HG03378 (cell line): Measurements from ENCODE around the gene IL15RA.

Experiments used
- ATAC-seq: cut with Tn5 transposase; IDR thresholded peaks from one replicate; pipeline ENCODE4 v1.9.1; 2021; ENCODE audit warnings: mild to moderate bottlenecking, moderate library complexity; ENCODE audit not compliant: unreplicated experiment

The IL15RA gene, protein sequence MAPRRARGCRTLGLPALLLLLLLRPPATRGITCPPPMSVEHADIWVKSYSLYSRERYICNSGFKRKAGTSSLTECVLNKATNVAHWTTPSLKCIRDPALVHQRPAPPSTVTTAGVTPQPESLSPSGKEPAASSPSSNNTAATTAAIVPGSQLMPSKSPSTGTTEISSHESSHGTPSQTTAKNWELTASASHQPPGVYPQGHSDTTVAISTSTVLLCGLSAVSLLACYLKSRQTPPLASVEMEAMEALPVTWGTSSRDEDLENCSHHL

DNA sequence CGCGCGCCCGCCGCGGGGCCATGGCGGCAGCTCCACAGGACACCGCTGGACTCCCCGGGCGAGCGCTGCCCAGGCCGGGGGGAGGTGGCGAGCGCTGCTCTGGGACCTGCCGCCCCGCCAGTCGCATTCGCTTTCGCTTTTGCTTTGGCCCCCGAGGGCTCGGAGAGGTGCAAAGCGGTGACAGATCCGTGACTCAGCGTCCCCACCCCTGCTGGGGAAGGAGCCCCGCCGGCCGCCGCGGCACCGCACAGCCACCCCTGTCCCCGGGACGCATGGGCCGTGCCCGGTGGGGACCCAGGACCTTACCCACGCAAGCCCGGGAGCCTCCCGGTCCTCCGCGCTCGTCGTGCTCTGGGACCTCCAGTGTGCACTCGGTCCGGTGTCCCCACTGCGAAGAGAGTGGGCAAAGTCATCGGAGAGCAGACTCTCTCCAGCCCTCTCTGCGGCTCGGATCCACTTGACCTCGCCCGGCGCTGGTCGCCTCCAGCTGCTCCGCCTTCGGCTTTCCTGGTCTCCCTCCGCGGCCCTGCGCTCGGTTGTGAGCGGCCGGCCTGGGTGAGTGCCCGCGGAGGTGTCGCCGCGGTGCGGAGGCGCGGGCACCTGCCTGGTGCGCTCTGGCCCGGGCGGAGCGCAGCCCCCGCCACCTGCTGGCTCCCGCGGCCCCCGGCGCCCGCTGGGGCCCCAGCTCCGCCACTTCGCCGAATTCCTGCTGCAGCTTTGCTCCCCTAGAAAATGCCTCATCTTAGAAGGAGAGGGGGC is at the start of gene IL15RA:
Gene IL15RA, minus strand, starts transcription at position 73 of the 759 bp plus-strand sequence. Its CDS starts 51 bp downstream, at position 22.
- peak; percentile 54 for ATAC-seq

DNA sequence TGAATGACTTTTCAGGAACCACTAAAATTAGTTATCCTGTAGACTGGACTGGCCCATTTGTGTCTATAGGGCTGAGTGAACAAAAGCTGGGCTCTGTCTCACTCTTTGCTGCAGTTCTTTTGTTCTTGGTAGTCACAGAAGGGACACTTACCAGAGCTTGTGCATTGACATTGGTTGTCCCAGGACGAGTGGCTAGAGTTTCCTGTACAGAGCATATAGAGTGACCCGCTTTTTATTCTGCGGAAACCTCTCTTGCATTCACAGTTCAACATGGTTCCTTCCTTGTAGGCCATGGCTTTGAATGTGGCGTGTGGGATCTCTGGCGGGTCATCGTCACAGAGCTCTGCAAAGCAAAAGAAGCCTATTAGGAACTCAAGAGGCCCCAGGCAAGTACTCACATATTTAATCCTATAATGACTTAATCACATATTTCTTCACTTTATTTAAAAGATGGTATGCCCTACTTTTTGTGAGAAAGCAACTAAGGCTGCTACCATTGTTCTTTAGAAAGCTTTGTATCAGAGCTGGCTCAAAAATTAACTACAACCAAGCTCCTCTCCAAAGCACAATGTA is 48.4 kb upstream of the IL15RA start:
- ATAC-seq = no peak

DNA sequence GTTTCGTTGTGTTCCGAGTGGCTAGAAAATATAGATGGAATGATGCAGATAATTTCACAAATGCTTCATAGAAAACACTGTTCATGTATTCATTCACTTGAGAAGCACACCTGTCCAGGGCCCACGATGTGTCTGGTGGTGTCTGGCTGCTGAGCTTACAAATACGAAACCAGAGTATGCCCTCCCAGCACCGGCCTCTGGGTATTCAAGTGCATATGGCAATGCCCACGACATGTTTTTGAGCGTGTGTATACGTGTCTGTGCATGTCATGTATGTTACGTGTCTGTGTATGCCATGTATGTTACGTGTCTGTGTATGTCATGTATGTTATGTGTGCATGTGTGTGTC is 47.0 kb upstream of the IL15RA start:
- no peak for ATAC-seq

DNA sequence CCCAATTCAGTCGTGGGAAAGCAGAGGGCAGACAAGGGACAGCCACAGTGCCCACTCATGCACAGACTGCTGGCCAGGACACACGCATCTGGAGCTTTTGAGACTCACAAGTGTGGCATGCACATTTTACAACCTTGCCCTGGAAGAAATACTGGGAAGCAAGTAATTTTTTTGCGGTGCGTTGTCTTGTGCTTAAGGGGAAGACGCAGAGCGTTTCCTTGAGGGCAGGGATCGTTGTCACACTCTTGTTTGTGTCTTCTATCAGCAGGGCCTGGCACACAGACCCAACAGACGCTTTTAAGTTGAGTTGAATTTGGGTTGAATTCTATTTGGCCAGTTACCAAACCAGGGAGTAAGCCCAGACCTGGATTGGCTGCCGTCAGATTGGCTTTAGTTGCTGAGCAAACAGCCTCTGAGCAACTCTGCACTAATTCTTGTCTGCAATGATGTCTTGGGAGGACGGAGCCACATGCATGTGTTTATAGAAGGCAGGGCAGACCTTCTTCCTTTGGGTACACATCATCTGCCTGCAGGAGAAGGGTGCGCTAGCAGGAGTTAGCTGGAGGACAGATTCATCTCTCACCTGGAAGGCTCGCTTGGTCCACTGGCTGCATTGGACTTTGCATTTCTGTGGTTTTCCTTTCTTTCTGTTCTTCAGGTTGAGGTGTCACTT is 46.5 kb upstream of the IL15RA start:
- no peak for ATAC-seq

DNA sequence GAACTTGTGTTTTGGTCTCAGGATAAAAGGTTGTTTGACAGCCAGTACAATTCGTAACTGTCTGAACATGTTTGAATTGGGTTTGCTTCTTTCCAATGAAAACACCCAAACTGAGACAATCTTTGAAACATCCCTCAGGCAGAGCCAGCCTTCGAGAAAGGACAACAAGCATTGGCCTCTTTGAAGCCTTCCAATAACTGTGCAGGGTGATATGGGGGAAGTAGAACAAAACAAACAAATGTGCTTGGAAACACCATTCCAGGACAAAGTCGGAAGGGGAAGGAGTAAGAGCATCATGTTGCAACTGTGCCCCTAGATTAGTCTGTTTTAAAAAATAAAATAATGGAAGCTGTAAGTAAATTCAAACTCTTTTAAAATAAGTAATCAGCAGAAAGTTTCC is 45.3 kb upstream of the IL15RA start:
- no peak for ATAC-seq

DNA sequence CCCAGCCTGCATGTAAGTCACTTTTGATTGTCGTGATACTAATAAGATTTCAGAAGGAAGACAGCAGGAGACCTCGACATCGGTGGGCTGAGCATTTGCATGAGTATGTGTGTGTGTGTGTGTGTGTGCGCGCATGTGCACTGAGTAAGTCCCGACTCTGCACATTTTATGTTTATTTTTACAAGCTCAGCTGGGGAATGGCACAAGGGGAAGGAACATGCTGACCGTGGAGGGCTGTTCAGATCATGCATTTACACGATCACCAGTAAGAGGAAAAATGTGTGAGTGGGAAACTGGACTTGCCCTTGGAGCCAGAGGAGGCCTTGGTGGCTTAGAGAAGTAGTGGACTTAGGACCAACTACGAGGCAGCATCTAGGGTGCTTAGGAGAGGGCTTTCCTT is 43.5 kb upstream of the IL15RA start:
- ATAC-seq = no peak

DNA sequence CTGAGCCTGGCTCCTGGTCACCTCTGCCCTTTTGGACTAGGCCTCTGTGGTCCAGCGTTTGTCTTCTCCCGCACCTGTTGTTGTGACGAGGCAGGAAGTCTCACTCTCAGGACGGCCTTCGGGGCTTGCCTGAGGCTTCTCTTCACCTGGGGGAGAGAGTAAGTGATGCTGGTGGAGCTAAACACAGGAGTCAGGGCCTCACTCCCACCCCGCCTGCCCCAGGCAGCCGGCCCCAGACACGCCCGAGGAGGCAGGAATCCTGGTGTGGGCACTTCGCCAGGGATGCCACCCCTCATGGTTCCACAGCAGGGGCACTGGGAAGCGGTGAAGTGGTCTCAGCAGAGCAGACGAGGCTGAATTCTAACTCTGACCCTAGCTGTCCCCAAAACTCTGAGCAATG is 42.5 kb upstream of the IL15RA start:
- ATAC-seq = no peak

DNA sequence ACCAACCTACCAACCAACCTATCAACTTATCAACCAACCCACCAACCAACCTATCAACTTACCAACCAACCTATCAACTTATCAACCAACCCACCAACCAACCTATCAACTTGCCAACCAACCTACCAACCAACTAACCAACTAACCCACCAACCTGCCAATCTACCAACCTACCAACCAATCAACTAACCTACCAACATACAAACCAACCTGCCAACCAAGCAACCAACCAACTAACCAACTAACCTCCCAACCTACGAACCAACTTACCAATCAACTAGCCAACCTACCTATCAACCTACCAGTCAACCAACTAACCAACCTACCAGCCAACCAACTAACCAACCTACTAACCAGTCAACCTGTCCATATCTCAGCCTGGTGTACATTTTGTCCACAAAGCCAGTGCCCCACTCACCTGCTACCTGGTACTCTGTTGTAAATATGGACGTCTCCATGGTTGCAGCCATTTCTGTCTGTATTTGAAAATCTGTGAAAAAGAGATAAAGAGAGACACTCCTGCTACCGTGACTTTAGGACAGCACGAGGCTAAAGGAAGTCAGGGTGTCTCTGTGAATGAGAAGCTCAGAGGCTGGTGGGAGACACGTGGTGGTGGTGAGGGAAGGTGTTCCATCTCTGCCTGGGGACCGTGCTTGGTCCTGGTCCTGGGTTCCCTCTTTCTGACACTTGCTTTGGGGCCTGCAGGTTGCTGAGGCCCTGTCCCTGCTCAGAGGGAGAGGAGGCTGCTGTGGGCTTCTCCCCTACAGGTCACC is 41.9 kb upstream of the IL15RA start:
- ATAC-seq = no peak

DNA sequence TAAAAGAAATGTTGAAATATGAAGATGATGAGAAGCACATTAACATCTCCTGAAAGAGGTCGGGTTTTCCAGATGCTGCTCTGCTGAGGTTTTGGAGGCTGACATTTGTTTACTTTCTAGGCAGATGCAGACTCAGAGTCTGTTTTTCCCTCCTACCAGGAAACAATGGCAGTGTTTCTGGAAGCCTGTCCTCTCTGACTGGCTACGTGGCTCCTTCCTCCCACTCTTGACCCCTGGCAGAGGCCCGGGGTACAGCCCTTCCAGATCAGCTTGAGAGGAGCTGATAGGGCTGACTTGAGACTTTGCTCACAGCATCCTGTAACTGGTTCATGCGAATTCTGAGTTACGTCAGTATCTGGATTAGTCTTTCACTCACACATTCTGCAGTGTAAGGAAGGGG is 41.1 kb upstream of the IL15RA start:
- no peak for ATAC-seq

DNA sequence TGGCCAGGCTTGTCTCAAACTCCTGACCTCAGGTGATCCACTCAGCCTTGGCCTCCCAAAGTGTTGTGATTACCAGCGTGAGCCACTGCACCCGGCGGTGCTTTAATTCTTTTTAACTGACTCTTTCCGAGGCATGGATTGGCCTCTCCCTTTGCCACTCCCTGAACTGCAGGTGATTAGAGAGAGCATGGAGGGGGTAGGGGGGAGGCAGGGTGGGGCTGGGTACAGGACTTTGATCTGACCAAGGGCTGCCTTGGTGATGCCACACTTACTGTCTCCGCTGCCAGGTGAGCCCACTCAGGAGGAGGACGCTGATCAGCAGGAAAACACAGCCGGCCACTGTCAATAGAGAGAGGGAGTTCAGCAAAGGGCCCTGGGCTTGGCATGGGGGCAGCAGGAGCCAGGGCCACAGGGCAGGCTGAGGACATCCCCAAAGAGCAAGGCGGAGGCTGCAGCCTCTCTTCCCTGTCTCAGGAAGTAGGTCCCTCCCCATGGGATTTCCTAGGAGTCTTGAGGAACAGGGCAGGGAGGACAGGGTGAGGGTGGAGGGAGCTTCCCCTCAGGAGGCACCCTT is 40.5 kb upstream of the IL15RA start:
- ATAC-seq = no peak

DNA sequence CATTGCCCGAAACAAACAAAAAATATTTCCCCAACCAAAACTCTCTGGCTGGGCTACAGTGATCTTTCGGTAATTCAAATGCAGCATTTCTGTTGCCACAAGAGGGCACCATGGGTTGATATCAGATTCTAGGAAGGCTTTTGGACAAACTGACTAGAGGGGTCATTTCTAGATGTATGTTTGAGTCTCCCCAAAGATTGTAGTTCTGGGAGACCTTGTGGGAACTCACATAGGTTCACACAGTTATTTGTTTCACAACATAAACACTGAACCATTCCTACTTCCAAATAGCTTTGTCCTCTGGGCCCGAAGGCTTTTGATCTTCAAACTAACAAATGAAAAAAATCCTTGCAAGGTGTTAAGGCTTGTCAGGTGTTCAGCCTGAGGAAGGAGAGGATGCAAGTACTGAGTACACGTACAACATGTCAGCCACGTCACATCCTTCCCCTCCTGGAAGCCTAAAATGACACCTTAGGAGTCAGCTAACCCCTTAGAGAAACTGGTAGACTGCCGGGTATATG is 37.0 kb upstream of the IL15RA start:
- no peak for ATAC-seq

DNA sequence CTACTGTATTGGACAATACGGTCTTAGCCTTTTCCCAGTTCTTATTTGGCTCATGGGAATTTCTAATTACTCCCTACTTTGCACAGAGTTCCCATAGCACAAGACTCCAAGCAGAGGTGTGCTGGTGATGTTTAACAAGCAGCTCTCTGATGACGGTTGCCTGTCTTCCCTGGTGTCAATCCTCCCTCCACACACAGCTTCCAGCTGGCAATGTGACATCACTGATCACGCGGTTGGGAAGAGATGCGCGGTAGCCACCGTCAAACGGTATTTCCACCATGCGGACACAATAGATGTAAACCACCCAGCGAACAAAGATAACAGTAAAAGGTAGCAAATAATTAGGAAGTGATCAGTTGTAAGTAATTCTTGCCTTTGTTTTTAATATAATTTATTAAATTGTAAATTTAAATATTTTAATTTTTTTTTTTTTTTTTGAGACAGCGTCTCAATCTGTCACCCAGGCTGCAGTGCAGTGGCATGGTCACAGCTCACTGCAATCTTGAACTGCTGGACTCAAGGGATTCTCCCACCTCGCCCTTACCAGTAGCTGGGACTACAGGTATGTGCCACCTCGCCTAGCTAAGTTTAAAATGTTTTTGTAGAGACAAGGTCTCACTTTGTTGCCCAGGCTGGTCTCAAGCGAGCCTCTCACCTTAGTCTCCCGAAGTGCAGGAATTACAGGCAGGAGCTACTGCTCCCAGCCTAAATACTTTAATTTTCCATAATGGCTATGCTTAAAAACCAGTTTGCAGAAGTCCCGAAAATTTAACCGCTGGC is 36.3 kb upstream of the IL15RA start:
- ATAC-seq = no peak

DNA sequence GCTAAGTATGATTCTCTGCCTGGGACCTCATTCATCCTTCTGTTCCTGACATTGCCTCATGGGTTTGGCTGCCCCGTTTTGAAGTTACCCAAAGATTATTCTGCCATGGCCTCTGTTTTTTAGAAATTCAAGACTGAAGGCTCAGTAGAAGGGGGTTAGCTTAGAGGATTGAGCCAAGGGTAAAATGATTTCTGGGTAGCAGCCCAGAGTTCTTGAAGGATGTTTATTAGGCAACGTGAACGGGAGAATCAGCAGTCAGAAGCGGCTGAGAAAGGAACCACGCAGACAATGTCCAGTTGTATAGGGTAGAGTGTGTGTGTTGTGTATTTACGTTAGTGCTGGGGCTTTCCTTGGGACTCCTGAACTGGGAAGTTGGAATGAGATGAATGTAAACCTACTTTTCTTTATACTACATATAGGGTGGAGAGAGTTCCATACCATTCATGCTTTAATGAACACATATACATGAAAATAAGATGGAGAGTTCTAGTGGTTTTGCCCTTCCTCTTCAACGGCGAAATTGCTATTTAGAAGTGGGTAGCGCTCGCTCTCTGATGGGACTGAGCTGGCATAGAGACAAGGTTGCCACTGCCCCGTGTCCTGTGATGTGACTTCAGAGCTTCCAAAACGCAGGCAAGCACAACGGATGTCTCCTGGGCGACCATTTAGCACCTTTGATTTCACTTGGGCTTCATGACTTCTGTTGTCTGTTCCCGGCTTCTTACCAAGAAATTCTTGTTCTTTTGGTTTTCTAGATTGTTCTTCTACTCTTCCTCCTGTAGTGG is 35.0 kb upstream of the IL15RA start:
- ATAC-seq = no peak

DNA sequence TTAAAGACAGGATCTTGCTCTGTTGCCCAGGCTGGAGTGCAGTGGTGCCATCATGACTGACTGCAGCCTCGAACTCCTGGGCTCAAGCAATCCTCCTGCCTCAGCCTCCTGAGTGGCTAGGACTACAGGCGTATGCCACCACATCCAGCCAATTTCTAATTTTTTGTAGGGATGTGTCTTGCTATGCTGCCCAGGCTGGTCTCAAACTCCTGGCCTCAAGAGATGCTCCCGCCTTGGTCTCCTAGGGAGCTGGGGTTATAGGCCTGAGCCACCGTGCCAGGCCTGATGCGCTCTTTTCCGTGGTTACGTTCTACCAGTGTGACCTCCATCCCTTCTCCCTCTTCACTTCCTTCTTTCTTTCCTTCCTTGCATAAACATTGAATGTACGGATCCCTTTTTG is 34.2 kb upstream of the IL15RA start:
- ATAC-seq = no peak

DNA sequence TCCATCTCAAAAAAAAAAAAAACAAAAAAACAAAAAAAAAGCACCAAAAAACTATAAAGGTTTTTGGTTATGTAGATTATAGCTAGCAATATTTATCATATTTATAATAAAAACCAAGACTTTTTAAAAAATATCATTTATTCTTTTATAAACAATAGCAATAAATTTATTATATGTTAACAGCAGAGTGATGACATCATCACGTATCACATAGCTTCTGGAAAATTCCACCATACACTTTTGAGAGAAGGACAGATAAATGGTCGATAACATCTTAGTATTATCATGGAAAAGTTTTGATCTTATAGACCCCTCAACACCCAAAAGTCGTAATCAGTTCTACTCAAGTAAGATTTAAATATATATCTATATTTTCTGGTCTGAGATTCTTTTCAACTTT is 33.2 kb upstream of the IL15RA start:
- ATAC-seq = no peak

DNA sequence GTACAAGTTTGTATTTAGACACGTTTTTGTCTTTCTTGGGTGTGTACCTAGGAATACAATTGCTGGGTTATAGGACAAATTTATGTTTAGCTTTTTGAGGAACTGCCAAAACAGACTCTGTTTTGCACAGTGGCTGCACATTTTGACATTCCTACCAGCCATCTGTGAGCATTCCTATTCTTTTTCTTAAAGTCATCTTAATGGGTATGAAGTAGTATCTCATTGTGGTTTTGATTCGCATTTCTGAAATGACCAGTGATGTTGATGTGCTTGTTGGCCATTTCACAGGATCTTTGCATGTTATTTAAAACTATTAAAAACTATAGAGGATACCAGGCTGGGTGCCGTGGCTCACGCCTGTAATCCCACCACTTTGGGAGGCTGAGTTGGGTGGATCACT is 32.6 kb upstream of the IL15RA start:
- no peak for ATAC-seq

DNA sequence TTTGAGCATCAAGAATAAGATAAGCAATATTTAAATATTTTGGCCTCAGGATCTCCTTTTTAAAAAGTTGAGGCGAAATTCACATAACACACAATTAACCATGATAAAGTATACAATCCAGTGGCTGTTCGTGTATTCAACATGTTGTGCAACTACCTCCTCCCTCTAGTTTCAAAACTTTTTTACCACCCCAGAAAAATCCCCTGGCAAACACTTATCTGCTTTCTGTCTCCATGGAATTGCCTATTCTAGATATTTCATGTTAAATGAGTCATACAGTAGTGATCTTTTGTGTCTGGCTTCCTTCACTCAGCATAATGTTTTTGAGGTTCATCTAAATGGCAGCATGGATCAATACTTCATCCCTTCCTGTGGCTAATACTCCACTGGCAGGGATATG is 31.8 kb upstream of the IL15RA start:
- ATAC-seq = no peak

DNA sequence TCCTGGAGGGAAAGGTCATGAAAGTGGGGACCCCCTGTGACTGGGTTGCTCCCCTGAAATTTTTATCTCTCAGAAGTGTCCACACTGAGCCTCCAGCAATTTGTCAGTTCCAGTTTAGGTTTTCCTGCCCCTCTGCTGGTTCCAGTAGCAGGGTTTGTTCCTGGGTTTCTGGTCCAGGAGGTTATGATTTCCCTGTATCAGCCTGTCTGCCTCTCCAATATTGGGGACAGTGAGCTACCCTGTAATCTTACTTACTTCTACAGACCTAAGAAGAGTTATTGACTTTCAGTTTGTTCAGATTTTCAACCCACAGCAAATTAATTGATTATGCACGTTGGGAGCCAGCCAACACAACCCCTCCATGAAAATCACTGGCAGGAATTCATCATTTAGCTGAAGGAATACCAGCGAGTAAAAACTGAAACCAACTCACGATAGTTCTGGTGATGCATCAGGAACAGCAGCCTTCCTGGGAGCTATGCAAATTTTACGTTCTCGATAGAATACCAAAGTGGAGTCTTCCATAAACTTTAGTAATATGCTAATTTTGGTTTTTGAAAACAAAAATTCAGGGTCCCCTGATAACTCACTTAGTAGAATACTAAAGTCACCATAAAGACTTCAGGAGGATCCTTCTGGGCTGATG is 31.3 kb upstream of the IL15RA start:
- no peak for ATAC-seq
